ENCODE measurements around the gene AMZ1.

The AMZ1 gene

GRCh38 chr7:2687881-2688318 lies at the start of gene AMZ1:
TSS of gene AMZ1 (plus strand) at chr7:2688202. CDS start at chr7:2700452, 12,250 bp downstream.
- no peak for DNase-seq

- DNase-seq, result no peak
Measured at GRCh38 chr7:2638224-2638991, 49.6 kb upstream of the AMZ1 start.

- no peak for DNase-seq
Measured at GRCh38 chr7:2639181-2639681, 48.8 kb upstream of the AMZ1 start.

GRCh38 chr7:2639695-2640481 lies 48.1 kb upstream of the AMZ1 start:
- no peak for DNase-seq

- DNase-seq, result no peak
Measured at GRCh38 chr7:2640482-2640830, 47.5 kb upstream of the AMZ1 start.

- no peak for DNase-seq
Measured at GRCh38 chr7:2640846-2641316, 47.1 kb upstream of the AMZ1 start.

GRCh38 chr7:2641406-2642393 lies 46.3 kb upstream of the AMZ1 start:
- DNase-seq, result no peak

- DNase-seq, result no peak
Measured at GRCh38 chr7:2643386-2644219, 44.4 kb upstream of the AMZ1 start.

GRCh38 chr7:2644220-2644561 lies 43.8 kb upstream of the AMZ1 start:
- no peak for DNase-seq

- no peak for DNase-seq
Measured at GRCh38 chr7:2644562-2645273, 43.3 kb upstream of the AMZ1 start.

GRCh38 chr7:2645274-2645868 lies 42.6 kb upstream of the AMZ1 start:
- peak; percentile 12 to 72 for DNase-seq

- no peak for DNase-seq
Measured at GRCh38 chr7:2646336-2646679, 41.7 kb upstream of the AMZ1 start.

- no peak for DNase-seq
Measured at GRCh38 chr7:2646680-2647571, 41.1 kb upstream of the AMZ1 start.

- DNase-seq, result no peak
Measured at GRCh38 chr7:2647594-2648172, 40.3 kb upstream of the AMZ1 start.

GRCh38 chr7:2649139-2649838 lies 38.7 kb upstream of the AMZ1 start:
- no peak for DNase-seq

GRCh38 chr7:2649991-2650390 lies 38.0 kb upstream of the AMZ1 start:
- DNase-seq, result no peak

- DNase-seq, result no peak
Measured at GRCh38 chr7:2650451-2650850, 37.6 kb upstream of the AMZ1 start.

GRCh38 chr7:2651336-2651735 lies 36.7 kb upstream of the AMZ1 start:
- no peak for DNase-seq
